Measurements from ENCODE around the gene FSTL1.

DNA sequence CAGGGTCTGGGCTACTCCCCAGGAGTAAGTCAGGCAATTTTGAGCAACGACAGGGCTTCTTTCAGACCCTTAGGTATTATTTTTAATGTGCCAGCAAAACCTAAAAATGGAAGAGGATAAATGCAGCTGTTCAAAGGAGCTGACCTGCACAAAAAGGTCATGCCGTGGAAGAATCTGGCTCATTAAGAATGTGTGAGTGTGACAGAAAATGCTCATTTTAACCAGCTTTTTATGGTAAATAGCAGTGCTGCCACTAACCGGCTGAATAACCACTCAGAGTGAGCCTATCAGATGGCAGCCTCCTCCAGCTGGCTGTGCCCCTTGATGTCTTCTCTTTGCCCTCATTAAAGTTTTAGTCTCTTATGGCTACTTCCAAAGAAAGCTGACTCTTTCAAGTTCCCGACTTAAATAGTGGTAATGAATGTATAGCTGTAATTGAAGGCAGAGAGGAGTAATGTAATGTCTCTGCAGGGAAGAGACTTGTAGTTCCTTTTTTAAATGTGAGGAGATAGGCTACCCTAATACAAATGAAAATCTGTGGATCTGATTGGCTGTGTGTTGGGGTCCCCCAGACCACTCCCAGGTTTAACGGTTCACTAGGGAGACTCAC lies 9.5 kb upstream of the FSTL1 start:
- TF ChIP-seq, protein P1, sequence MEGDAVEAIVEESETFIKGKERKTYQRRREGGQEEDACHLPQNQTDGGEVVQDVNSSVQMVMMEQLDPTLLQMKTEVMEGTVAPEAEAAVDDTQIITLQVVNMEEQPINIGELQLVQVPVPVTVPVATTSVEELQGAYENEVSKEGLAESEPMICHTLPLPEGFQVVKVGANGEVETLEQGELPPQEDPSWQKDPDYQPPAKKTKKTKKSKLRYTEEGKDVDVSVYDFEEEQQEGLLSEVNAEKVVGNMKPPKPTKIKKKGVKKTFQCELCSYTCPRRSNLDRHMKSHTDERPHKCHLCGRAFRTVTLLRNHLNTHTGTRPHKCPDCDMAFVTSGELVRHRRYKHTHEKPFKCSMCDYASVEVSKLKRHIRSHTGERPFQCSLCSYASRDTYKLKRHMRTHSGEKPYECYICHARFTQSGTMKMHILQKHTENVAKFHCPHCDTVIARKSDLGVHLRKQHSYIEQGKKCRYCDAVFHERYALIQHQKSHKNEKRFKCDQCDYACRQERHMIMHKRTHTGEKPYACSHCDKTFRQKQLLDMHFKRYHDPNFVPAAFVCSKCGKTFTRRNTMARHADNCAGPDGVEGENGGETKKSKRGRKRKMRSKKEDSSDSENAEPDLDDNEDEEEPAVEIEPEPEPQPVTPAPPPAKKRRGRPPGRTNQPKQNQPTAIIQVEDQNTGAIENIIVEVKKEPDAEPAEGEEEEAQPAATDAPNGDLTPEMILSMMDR (IDR thresholded peaks at IDR 0.05; ENCODE audit: low read length): no peak
- no peak for TF ChIP-seq EZH2 (IDR thresholded peaks at IDR 0.05; ENCODE audit: borderline replicate concordance, low read length)

All from OCI-LY1 (cell line).